Measurements from ENCODE around the gene CDHR2.

CDHR2 gene

GRCh38 chr5:176533894-176534611 is 15.1 kb upstream of the CDHR2 start:
- Mint-ChIP-seq H3K4me3 (peak overlapping the region; percentile 99), H3K27me3 (ENCODE audit: low read depth) (no peaks in the 10 kb centered on the region), H3K4me1 (ENCODE audit: low read depth) (peaks cover 48% of the 10 kb centered on the region), H3K36me3 (ENCODE audit: low read depth) (peaks cover 37% of the 10 kb centered on the region), H3K9me3 (no peaks in the 10 kb centered on the region), H3K27ac (peak overlapping the region; percentile 96)

- Mint-ChIP-seq H3K27ac (peak overlapping the region; percentile 96), H3K4me1 (ENCODE audit: low read depth) (peaks cover 48% of the 10 kb centered on the region), H3K9me3 (no peaks in the 10 kb centered on the region), H3K36me3 (ENCODE audit: low read depth) (peaks cover 34% of the 10 kb centered on the region), H3K4me3 (peak overlapping the region; percentile 99), H3K27me3 (ENCODE audit: low read depth) (no peaks in the 10 kb centered on the region)
Observed at GRCh38 chr5:176534640-176535039, 14.5 kb upstream of the CDHR2 start.

- H3K27me3 Mint-ChIP-seq (ENCODE audit: low read depth) = no peaks in the 10 kb centered on the region
- H3K9me3 Mint-ChIP-seq = no peaks in the 10 kb centered on the region
- peaks cover 32% of the 10 kb centered on the region for H3K36me3 Mint-ChIP-seq (ENCODE audit: low read depth)
- peak overlapping the region; percentile 96 for H3K27ac Mint-ChIP-seq
- peak overlapping the region; percentile 99 for H3K4me3 Mint-ChIP-seq
- H3K4me1 Mint-ChIP-seq (ENCODE audit: low read depth) = peaks cover 51% of the 10 kb centered on the region
Observed at GRCh38 chr5:176535101-176535663, 14.0 kb upstream of the CDHR2 start.

- Mint-ChIP-seq H3K36me3 (ENCODE audit: low read depth) (peaks cover 32% of the 10 kb centered on the region), H3K27ac (peak overlapping the region; percentile 96), H3K4me3 (peak overlapping the region; percentile 99), H3K4me1 (ENCODE audit: low read depth) (peaks cover 56% of the 10 kb centered on the region), H3K27me3 (ENCODE audit: low read depth) (no peaks in the 10 kb centered on the region), H3K9me3 (no peaks in the 10 kb centered on the region)
Observed at GRCh38 chr5:176535664-176536131, 13.4 kb upstream of the CDHR2 start.

- Mint-ChIP-seq H3K9me3 (no peaks in the 10 kb centered on the region), H3K4me3 (peak overlapping the region; percentile 99), H3K27ac (peak overlapping the region; percentile 96), H3K4me1 (ENCODE audit: low read depth) (peaks cover 60% of the 10 kb centered on the region), H3K27me3 (ENCODE audit: low read depth) (no peaks in the 10 kb centered on the region), H3K36me3 (ENCODE audit: low read depth) (peaks cover 29% of the 10 kb centered on the region)
Observed at GRCh38 chr5:176536132-176536901, 12.8 kb upstream of the CDHR2 start.

GRCh38 chr5:176536902-176537553 is 12.1 kb upstream of the CDHR2 start, which contains the start of gene RNF44:
TSS of gene RNF44 (minus strand) at chr5:176537402. CDS start at chr5:176532472, 4,930 bp downstream.
- Mint-ChIP-seq H3K4me3 (peak within 1 kb of the TSS; percentile 99), H3K27me3 (ENCODE audit: low read depth) (no peaks in the 10 kb centered on the region), H3K27ac (peak within 1 kb of the TSS; percentile 97)

GRCh38 chr5:176537554-176538229 is 11.4 kb upstream of the CDHR2 start:
- Mint-ChIP-seq H3K27me3 (ENCODE audit: low read depth) (no peaks in the 10 kb centered on the region), H3K9me3 (no peaks in the 10 kb centered on the region), H3K4me3 (peak overlapping the region; percentile 99), H3K27ac (peak overlapping the region; percentile 97), H3K36me3 (ENCODE audit: low read depth) (peaks cover 26% of the 10 kb centered on the region), H3K4me1 (ENCODE audit: low read depth) (peaks cover 67% of the 10 kb centered on the region)

More at GRCh38 chr5:176536902-176537553, 12.1 kb upstream of the CDHR2 start, which contains the start of gene RNF44:
- H3K9me3 Mint-ChIP-seq = no peaks in the 10 kb centered on the region
- peaks cover 26% of the 10 kb centered on the region for H3K36me3 Mint-ChIP-seq (ENCODE audit: low read depth)
- peaks cover 62% of the 10 kb centered on the region for H3K4me1 Mint-ChIP-seq (ENCODE audit: low read depth)

GRCh38 chr5:176538230-176538988 is 10.7 kb upstream of the CDHR2 start:
- Mint-ChIP-seq H3K36me3 (ENCODE audit: low read depth) (peaks cover 23% of the 10 kb centered on the region), H3K27me3 (ENCODE audit: low read depth) (no peaks in the 10 kb centered on the region), H3K9me3 (no peaks in the 10 kb centered on the region), H3K4me3 (peak overlapping the region; percentile 99), H3K27ac (peak overlapping the region; percentile 97), H3K4me1 (ENCODE audit: low read depth) (peaks cover 63% of the 10 kb centered on the region)

GRCh38 chr5:176538989-176539384 is 10.2 kb upstream of the CDHR2 start:
- H3K4me3 Mint-ChIP-seq = no peak overlapping the region
- peaks cover 60% of the 10 kb centered on the region for H3K4me1 Mint-ChIP-seq (ENCODE audit: low read depth)
- no peak overlapping the region for H3K27ac Mint-ChIP-seq

GRCh38 chr5:176540476-176540899 is 8.7 kb upstream of the CDHR2 start:
- Mint-ChIP-seq H3K27me3 (ENCODE audit: low read depth) (no peaks in the 10 kb centered on the region), H3K4me1 (ENCODE audit: low read depth) (peaks cover 54% of the 10 kb centered on the region), H3K27ac (peak overlapping the region; percentile 70), H3K36me3 (ENCODE audit: low read depth) (peaks cover 7% of the 10 kb centered on the region), H3K4me3 (no peak overlapping the region), H3K9me3 (no peaks in the 10 kb centered on the region)

More at GRCh38 chr5:176538989-176539384, 10.2 kb upstream of the CDHR2 start:
- Mint-ChIP-seq H3K27me3 (ENCODE audit: low read depth) (no peaks in the 10 kb centered on the region), H3K36me3 (ENCODE audit: low read depth) (peaks cover 18% of the 10 kb centered on the region), H3K9me3 (no peaks in the 10 kb centered on the region)

- Mint-ChIP-seq H3K9me3 (no peaks in the 10 kb centered on the region), H3K27me3 (ENCODE audit: low read depth) (no peaks in the 10 kb centered on the region), H3K27ac (peak overlapping the region; percentile 96), H3K4me1 (ENCODE audit: low read depth) (peaks cover 54% of the 10 kb centered on the region), H3K36me3 (ENCODE audit: low read depth) (peaks cover 2% of the 10 kb centered on the region), H3K4me3 (peak overlapping the region; percentile 89)
Observed at GRCh38 chr5:176540956-176541337, 8.2 kb upstream of the CDHR2 start.

GRCh38 chr5:176541338-176542134 is 7.6 kb upstream of the CDHR2 start:
- Mint-ChIP-seq H3K36me3 (ENCODE audit: low read depth) (no peaks in the 10 kb centered on the region), H3K27ac (peak overlapping the region; percentile 96), H3K4me1 (ENCODE audit: low read depth) (peaks cover 53% of the 10 kb centered on the region), H3K27me3 (ENCODE audit: low read depth) (no peaks in the 10 kb centered on the region), H3K4me3 (peak overlapping the region; percentile 89), H3K9me3 (no peaks in the 10 kb centered on the region)

Data from T-helper 1 cell treated with Interleukin-12 subunit alpha and Interleukin-12 subunit beta and Interleukin-4 antibody, amounts not matched to agents 30 μg/mL and 1 μg/mL, for 36 hours (primary cell).